Measurements from ENCODE around the gene TRIM58. TPM values are rescaled to one million over a fixed set of nuclear protein-coding genes. Genes with fewer than 3 reads are reported as not detected.

The TRIM58 gene
- 29.7 and 33.5 TPM in 2 replicates for total RNA-seq (2014; rRNA removed; shearing (Covaris generic))

- peak; percentile 82 for DNase-seq (ENCODE audit: low read depth)
Observed at GRCh38 chr1:247857069-247857984, at the start of gene TRIM58. Gene TRIM58, plus strand, starts transcription at chr1:247857187. Its CDS starts 60 bp downstream, at chr1:247857247.

DNA sequence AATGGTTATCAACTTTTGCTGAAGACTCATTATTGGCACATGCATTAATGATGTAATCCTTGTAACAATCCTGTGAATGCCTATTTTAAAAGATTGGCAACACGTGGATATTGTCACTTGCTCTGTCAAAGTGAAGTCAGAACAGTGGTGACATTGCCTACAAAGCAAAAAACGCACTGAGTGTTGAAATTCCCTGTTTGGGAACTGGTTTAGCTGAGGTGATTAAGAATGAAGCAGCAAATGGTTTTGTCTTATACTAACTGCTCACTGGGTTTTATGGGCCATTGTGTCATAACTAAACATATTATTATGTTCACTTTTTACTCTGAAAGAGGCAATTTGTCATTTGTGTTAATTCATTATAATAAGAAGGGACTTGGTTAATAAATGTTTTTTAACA lies 44.4 kb upstream of the TRIM58 start:
- no peak for DNase-seq (ENCODE audit: low read depth)

DNA sequence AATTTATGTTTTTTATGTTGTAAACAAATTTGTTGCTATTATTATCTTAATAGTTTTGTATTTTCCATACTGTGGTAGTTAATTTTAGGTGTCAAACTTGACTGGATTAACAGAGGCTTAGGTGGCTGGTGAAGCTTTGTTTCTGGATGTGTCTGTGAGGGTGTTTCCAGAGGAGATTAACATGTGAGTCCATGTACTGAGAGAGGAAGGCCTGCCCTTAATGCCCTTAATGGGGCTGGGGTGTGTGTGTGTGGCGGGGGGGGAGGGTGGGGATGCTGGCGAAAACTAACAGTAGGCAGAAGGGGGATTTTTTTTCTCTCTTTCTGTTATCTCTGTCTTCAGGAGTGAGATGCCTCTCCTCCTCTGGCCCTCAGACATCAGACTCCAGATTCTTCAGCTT lies 34.9 kb upstream of the TRIM58 start:
- no peak for DNase-seq (ENCODE audit: low read depth)

DNA sequence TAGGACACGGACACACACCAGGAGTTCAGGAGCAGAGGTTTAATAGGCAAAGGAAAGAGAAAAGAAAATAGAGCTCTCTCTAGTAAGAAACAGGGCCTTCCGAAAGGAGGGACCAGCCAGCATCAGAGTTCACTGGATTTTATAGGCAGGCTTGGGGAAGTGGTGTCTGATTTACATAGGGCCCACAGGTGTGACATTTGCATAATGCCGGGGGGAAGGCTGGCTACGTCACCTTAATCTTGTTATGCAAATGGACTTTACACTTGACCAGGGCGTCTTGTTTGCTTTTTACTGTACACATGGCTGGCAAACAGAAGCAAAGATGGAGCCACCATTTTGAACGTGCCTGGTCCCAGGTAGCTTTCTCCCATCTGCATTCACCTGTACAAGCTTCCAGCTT lies 33.0 kb upstream of the TRIM58 start, which contains the start of gene OR14A16:
OR14A16 (minus strand) TSS at position 97 of the 400 bp plus-strand sequence. CDS start 8,390 bp downstream, outside the sequence.
- no peak for DNase-seq (ENCODE audit: low read depth)

DNA sequence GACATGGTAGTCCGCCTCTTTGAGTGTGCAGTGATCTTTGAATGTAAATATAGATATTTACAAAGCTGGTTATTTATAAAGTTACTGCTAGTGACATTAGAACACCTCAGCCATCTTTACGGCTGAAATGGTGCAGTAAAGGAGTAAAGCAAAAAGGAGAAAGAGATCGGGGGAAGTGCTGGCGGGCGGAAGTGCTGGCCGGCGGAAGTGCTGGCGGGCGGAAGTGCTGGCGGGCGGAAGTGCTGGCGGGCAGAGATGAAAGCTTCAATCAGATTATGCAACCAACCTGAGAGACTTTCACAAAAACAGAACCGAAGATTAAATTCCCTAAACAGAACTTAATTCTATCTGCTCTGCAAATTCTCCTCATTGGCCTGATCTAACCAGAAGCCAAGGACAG lies 31.6 kb upstream of the TRIM58 start:
- DNase-seq (ENCODE audit: low read depth): no peak

DNA sequence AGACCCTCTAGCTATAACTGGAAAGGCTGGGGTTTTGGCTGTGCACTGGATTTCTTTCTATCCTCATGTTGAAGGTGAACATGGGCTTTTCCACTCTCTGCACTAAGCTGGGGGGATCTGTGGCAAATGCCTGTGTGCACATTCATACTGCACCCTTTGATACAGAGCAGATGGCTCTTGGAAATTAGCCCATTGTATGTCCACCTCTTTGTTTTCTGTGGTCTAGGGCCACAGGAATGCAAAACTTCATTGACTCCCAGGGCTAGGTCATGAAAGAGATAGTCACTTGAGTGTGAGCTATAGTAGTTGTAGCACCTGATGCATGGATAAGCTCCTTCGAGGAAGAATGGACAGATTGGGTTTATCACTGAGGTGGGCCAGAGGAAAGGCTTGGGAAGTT lies 27.3 kb upstream of the TRIM58 start:
- peak; percentile 56 for DNase-seq (ENCODE audit: low read depth)

- no peak for DNase-seq (ENCODE audit: low read depth)
Observed at GRCh38 chr1:247833601-247834000, 23.4 kb upstream of the TRIM58 start.

DNA sequence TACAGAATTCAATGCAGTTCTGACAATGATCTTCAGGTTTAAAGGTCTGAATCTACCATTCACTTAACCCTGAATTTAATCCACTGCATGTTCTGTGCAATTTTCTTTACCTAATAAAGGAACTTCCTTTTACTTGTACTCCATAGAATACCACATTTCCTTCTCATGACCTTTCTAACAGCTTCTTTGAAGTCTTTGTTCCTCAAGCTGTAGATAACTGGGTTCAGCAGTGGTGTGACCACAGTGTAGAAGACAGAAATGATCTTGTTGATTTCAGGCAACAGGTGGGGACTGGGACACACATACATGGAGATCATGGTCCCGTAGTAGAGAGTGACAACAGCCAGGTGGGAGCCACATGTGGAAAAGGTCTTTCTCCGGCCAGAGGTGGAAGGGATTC lies 16.2 kb upstream of the TRIM58 start:
- DNase-seq (ENCODE audit: low read depth): no peak

GRCh38 chr1:247841796-247842195 lies 15.2 kb upstream of the TRIM58 start, which contains the start of gene OR11L1:
Gene OR11L1, minus strand, starts transcription at chr1:247841896. Its CDS starts 0 bp downstream, at chr1:247841896.
- no peak for DNase-seq (ENCODE audit: low read depth)

GRCh38 chr1:247843411-247843810 lies 13.6 kb upstream of the TRIM58 start:
- DNase-seq (ENCODE audit: low read depth): no peak

GRCh38 chr1:247845011-247845692 lies 11.8 kb upstream of the TRIM58 start:
- DNase-seq (ENCODE audit: low read depth): no peak

DNA sequence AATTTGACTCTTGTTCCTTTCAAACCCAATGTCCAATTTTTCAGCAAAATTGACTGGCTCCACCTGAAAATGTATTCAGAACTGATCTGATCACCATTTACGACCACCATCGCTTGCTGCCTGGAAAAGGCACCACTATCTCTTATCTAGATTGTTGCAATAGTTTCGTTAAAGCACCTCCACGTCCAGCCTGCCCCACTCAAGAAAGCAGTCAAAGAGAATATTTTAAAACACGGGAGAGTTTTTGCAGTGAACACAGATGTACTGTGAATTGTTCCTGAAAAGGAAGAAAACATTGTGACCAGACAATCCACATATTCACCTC lies 11.3 kb upstream of the TRIM58 start:
- DNase-seq (ENCODE audit: low read depth): no peak

DNA sequence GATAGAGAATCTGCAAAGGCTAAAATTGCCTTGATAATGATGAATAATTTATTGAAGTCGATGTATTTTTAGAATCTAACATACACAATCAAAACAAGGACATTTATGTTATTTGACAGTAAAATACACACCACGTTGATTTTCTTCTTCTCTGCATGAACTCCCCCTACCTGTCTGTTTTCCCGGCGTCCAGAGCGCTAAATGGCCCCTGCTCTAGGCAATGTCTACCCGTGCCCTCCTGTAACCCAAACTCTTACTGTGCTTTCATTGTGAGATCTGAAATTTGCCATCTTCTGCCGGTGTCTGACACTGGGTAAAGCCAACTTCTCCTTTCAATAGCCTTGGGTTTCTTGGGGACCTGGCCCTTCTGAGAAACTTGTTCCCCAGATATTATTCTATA lies 8.6 kb upstream of the TRIM58 start:
- no peak for DNase-seq (ENCODE audit: low read depth)

DNA sequence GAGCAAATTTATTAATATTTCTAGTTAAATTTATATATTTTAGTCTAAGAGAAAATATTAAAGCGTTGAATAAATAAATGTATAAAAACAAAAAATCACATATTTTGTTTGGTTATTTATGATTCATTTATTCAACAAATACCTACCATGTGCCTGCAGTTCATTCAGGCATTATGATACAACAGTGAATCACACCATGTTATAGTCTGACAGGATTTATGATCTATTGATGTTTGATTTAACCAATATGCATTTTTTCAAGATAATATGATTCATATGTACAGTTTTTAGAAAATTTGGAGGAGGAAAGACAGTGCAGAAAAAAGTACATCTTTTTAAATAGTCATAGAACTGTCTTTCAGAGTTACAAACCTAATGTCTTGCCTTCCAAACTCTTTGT lies 7.4 kb upstream of the TRIM58 start:
- no peak for DNase-seq (ENCODE audit: low read depth)

- DNase-seq (ENCODE audit: low read depth): peak; percentile 47
Observed at GRCh38 chr1:247854899-247855545, 2.0 kb upstream of the TRIM58 start.

- no peak for DNase-seq (ENCODE audit: low read depth)
Observed at GRCh38 chr1:247855911-247856310, 1.1 kb upstream of the TRIM58 start.

DNA sequence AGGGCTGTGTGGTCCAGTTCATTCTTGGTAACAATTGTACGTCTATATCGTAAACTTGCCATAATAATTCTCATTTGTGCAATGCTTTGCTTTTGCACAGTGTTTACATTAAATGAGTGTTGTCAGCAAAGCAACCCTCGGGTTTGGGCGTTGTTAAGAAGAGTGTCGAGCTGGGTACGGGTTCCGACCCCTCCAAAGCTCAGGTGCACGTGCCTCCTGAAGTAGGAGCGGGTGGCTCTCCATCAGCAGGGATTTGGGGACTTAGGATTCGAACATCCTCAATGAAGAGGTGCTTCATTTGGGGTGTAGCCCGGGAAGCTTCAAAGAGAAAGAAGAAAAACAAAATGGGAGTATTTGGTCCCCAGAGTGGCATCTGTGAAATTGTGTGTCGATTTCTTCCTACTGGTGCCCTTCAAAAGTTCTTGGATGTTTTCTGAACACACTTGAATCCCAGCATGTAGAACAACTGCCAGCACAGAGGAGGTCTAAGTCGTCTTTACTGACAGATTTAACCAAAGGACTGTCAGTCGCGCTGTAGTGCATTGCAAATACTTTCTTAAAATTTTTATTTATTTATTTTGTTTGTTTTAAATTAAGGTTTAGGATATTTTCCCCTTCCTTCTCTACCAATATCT lies 1.1 kb downstream of the TRIM58 start:
- DNase-seq (ENCODE audit: low read depth): no peak

GRCh38 chr1:247862756-247863155 lies 5.8 kb downstream of the TRIM58 start:
- DNase-seq (ENCODE audit: low read depth): no peak

DNA sequence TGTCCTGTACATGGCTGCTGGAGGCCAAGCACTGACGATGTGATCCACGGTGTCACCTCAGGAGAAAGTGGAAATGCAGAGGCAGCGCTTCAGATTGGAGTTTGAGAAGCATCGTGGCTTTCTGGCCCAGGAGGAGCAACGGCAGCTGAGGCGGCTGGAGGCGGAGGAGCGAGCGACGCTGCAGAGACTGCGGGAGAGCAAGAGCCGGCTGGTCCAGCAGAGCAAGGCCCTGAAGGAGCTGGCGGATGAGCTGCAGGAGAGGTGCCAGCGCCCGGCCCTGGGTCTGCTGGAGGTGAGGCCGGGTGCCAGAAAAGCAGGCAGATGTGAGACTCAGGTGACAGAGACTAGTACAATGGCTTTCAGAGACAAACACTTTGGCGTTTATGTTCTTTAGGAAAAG lies 7.7 kb downstream of the TRIM58 start:
- DNase-seq (ENCODE audit: low read depth): no peak

- DNase-seq (ENCODE audit: low read depth): peak; percentile 42
Observed at GRCh38 chr1:247865416-247865815, 8.4 kb downstream of the TRIM58 start.

DNA sequence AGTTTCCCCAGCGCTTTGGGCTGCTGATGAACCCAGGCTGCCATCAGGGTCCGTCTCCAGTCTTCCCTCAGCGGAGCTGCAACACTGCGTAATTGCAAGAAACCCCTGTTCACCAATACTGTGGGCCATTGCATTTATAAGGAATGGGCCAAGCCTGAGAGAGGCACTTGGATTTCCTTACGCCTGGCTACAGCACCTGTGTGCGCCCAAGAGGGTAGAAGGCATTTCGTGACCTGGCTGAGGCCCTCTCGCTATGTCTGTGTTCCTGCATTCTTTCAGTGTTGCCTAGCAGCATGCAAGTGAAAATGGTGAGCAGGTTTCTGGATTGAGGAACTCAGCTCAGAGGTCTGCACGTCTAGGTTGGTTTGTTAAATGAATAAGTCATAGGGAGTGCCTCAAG lies 26.4 kb downstream of the TRIM58 start:
- DNase-seq (ENCODE audit: low read depth): no peak

All from Daoy (cell line).